NCI-H1694 treated with DMSO at 0.1 percent for 48 hours (cell line): Measurements from ENCODE around the gene RIPPLY3.
"Not testable (repeated sequence)": the region's sequence is repeated elsewhere in the genome, so short reads cannot be mapped to it uniquely, and the experiment has no call there.

ENCODE experiments used
- DNase-seq: peaks from one replicate; lab custom pipeline; 2025; lab: John Stamatoyannopoulos, UW

RIPPLY3 gene

GRCh38 chr21:37017951-37018679 lies 11.6 kb downstream of the RIPPLY3 start:
- no peak for DNase-seq

DNA sequence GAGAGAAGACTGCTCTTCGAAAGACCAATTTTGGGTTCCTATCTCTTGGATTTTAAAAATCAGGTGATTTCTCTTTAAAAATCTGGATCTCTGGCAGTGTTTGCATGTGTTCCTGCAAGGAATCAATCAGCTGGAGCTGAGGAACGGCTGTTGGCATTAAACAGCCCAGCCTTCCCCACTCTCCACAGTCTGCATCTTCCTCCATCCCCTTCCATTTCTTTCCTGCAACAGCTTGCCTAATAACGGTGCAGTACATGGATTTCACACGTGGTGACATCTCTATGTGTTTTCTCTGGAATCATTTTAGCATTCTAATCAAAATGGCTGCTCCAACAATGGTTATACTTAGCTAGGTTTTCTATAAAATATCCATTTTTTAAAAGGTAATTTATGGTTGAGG lies 20.0 kb downstream of the RIPPLY3 start:
- no peak for DNase-seq

GRCh38 chr21:37028570-37028969 lies 22.1 kb downstream of the RIPPLY3 start:
- DNase-seq, result no peak

GRCh38 chr21:37030864-37031263 lies 24.4 kb downstream of the RIPPLY3 start:
- no peak for DNase-seq

GRCh38 chr21:37032293-37032692 lies 25.8 kb downstream of the RIPPLY3 start:
- DNase-seq, result no peak

GRCh38 chr21:37032877-37033471 lies 26.5 kb downstream of the RIPPLY3 start:
- DNase-seq, result no peak

DNA sequence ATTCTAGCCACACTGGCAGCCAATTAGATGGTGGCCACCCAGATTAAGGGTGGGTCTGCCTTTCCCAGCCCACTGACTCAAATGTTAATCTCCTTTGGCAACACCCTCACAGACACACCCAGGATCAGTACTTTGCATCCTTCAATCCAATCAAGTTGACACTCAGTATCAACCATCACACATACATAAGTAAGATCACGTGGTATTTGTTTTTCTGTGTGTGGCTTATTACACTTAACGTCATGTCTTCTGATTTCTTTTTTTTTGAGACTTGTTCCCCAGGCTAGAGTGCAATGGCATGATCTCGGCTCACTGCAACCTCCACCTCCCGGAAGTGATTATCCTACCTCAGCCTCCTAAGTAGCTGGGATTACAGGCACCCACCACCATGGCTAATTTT lies 27.9 kb downstream of the RIPPLY3 start:
- not testable (repeated sequence) for DNase-seq

GRCh38 chr21:37036177-37036576 lies 29.7 kb downstream of the RIPPLY3 start:
- DNase-seq, result no peak

DNA sequence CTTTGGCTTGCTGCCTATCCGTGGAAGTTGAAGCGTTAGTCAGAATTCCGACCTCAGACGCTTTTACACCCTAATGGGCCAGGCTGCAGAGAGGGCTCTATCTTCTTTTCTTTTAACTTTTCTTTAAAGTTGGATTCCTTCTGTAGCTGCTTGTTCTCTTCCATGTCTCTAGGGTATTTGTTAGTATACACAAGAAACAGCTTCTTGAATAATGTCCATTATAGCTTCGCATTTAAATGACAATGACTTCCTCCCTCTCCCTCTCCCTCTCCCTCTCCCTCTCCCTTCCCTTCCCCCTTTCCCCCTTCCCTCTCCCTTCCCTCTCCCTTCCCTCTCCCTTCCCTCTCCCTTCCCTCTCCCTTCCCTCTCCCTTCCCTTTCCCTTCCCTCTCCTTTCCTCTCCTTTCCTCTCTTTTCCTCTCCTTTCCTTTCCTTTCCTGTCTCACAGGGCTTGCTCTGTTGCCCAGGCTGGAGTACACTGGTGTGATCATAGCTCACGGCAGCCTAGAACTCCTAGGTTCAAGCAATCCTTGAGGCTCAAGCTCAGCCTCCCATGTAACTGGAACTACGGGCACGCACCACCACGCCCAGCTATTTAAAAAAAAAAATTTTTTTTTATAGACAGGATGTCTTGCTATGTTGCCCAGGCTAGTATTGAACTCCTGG lies 33.0 kb downstream of the RIPPLY3 start:
- no peak for DNase-seq

DNA sequence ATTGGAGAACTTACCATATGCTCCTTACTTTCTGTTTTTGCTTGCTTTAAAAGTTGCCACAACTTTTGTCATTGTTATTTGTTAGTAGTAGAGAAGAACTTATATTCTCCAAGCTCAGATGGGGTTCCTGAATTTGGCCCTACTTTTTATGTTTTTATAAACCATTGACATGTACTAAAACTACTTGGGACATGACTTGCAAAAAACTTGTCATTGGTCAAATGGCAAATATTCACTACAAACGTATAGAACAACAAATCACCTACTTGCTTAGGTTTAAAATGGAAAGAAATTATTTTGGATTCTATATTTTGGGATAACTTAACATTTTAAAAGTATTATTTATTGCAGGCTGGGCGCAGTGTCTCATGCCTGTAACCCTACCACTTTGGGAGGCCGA lies 33.7 kb downstream of the RIPPLY3 start:
- DNase-seq, result no peak

GRCh38 chr21:37041706-37042271 lies 35.3 kb downstream of the RIPPLY3 start:
- DNase-seq, result no peak

DNA sequence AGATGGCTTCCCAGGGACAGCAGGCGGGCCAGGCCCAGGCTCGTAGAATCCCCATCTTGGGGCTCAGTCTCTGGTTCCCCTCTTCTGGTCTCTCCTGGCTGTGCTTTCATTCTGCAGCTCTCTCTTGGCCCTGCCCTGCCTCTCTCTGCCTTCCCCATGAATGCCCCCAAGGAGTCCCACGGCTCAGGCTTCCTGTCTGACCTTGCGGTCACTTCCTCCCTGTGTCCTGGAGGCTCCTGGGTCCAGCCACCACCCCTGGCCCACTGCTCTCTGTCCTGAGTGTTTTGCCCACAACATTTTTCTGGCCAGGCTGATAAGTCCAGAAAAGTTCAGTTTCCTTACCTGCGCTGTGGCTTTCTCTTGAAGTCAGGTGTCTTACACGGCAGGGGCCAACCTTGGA lies 37.3 kb downstream of the RIPPLY3 start:
- no peak for DNase-seq

GRCh38 chr21:37044643-37045042 lies 38.1 kb downstream of the RIPPLY3 start:
- no peak for DNase-seq

GRCh38 chr21:37045149-37045548 lies 38.6 kb downstream of the RIPPLY3 start:
- DNase-seq, result no peak

GRCh38 chr21:37045556-37045955 lies 39.1 kb downstream of the RIPPLY3 start:
- DNase-seq, result no peak

GRCh38 chr21:37047079-37047478 lies 40.6 kb downstream of the RIPPLY3 start:
- DNase-seq, result no peak

- not testable (repeated sequence) for DNase-seq
Observed at GRCh38 chr21:37049741-37050140, 43.2 kb downstream of the RIPPLY3 start.

- DNase-seq, result no peak
Observed at GRCh38 chr21:37055271-37055855, 48.9 kb downstream of the RIPPLY3 start.

DNA sequence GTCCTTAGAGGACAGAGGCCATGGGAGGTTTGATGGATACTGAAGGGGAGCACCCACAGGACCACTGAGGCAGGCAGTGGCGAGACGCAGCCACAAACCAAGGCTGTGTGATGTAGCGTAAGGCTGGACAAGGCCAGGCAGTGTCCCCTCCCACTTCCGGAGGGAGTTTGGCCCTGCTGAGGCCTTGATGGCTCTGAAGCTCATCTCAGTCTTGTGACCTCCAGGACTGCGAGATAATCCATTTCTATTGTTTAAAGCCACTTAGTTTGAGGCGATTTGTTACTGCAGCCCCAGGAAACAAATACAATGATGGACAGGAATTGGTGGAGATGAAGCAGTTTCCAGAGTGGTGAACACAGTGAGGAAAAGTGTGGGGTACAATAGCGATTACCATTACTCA lies 51.1 kb downstream of the RIPPLY3 start:
- DNase-seq, result no peak

DNA sequence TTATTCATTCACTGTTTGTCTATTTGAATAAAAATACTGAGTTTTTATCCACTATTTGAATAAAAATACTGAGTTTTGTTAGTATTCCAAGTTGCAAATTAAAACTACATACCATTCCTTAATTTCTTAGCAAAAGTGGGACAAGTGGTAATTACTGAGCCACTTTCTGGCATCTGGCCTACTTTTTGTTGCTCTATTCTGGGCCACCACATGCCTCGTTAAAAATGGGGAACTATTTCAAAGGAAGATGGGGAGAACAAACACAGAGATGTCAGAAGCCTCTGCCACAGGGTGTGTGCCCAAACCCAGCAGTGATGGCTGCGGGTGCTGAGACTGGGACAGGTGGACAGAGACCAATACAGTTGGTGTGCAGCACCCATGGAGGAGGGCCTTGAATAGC lies 51.8 kb downstream of the RIPPLY3 start:
- DNase-seq, result no peak

DNA sequence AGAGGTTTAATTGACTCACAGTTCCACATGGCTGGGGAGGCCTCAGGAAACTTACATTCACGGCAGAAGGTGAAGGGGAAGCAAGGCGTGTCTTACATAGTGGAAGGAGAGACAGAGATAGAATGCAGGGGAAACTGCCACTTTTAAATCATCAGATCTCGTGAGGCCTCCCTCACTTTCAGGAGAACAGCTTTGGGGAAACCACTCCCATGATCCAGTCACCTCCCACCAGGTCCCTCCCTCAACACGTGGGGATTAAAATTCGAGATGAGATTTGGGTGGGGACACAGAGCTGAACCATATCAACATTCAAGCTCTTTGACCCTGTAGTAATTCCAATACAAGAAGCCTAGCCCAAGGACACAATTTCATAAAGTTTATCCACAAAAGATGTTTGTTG lies 52.7 kb downstream of the RIPPLY3 start:
- no peak for DNase-seq

DNA sequence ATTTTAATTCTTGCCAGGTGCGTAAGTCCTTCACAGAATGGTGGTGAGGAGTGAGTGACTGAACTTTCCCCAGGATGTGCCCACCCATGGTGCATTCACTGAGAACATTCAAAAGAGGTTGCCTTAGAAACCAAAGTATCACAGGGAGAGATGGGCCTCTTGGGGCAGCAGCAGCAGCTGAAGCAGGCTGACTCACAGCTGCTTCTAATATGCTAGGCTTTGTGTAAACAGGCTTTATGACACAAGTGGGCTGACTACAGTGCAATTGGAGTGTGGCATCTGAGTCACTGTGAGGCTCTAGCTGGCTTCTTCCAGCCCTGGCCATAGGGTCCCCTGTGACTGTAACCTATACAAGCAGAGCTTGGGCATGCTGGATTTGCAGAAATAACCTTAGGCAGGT lies 53.8 kb downstream of the RIPPLY3 start:
- peak; percentile 95 for DNase-seq
